Measurements from ENCODE around the gene FABP1.

FABP1 gene

DNA sequence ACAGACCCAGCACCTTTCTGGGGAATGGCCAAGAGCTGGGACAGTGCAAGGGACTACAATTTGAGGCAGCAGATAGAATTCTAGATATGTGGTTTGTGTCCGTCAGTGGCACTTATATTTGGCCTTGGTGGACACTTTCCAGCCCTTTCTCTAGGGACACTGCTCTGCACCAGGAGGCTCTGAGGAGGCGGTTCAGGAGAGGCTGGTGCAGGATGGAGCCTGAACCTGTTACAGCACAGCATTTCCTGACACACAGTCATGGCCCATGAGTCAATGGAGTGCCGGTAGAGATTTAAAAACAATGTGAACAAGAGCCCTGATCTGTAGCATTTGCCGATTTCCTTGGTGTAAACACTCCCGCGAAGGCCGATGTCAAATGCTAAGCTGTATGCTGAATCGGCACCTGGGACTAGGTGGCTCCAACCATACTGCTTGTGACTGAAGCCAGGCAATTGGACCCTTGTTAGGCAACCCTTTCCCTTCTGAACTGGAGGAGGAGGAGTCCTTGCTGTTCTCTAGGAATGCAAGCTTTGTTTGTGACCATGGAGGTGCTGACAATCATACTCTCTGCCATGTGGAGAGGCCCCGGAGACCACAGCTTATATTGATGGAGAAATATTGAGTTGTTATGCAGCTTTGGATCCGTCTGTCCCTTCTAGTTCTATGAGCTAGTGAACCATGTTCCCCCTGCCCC lies 11.9 kb downstream of the FABP1 start:
- no peak for DNase-seq (ENCODE audit: low read depth)

DNA sequence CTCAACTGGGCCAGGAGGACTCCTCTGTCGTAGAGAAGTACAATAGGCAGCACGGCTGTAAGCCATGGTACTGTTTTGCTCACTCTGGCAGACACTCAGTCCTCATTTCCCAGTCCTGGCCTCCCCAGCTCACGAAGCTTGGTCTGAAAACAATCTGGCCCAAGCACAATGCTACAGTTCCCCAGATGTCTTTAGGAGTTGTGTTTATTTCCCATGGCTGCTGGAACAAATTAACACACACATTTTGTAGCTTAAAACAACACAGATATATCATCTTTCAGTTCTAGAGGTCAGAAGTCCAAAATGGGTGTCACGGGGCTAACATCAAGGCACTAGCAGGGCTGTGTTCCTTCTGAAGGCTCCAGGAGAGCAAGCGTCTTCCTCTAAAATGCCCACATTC lies 13.0 kb downstream of the FABP1 start:
- DNase-seq (ENCODE audit: low read depth): no peak

DNA sequence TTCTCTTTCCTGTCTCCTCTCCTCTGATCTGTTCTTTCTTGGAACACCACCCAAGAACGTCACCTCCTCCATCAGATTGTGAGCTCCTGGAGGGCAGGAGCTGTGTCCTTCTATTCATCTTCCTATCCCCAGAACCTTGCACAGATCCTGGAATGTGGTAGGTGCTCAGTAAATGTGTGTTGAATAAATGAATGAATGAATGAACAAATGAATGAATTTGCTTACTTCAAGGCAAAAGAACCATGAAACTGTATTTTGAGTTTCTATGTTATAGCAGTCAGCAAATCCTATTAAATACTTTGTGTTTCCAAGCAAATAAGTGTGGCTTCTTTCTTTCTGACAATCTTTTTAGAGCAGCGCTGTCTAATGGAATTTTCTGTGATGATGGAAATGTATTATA lies 14.8 kb downstream of the FABP1 start:
- no peak for DNase-seq (ENCODE audit: low read depth)

DNA sequence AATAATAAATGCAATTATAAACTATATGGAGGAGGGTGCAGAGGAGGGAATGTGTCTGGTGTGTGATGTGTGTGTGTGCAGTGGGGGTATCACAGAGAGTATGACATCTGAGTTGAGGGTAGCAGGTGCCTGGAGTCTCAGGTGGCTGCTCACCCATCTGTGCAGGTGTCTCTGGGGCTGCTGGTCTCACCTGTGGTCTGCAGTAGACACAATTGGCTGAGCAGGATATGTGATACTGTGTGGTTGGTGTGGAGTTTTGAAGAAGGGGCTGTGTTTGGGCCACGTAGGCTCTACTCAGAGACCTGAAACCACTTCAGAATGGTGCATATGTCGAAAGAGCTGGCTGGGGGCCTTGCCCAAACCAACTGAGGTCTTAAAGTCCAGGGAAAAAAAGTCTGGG lies 17.0 kb downstream of the FABP1 start:
- no peak for DNase-seq (ENCODE audit: low read depth)

DNA sequence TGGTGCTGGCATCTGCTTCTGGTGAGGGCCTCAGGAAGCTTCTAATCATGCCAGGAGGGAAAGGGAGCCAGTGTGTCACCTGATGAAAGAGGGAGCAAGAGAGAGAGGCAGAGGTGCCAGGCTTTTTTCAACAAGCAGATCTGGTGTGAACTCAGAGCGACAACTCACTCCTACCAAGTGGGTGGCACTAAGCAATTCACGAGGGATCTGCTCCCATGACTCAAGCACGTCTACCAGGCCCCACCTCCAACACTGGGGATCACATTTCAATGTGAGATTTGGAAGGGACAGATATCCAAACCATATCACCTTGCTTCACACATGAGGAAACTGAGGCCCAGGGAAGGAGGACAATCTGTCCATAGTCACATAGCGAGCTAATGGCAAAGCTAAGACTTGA lies 19.1 kb downstream of the FABP1 start:
- DNase-seq (ENCODE audit: low read depth): no peak

DNA sequence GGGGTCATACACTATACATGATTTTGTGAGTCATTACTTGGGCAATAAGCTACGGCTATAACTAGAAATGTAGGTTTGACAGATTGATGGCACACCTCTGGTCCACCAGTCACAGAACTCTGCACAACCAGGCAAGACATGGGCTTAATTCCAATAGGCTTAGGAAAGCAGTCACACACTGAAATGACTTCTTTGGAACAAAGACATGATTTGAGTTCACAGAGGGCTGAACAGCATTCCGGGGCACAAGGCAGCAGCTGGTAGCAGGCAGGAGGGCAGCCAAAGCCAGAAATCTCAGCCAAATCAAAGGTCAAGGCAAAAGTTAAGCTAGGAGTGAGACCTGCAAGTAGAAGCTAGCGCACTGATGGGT lies 27.4 kb downstream of the FABP1 start:
- DNase-seq (ENCODE audit: low read depth): no peak

DNA sequence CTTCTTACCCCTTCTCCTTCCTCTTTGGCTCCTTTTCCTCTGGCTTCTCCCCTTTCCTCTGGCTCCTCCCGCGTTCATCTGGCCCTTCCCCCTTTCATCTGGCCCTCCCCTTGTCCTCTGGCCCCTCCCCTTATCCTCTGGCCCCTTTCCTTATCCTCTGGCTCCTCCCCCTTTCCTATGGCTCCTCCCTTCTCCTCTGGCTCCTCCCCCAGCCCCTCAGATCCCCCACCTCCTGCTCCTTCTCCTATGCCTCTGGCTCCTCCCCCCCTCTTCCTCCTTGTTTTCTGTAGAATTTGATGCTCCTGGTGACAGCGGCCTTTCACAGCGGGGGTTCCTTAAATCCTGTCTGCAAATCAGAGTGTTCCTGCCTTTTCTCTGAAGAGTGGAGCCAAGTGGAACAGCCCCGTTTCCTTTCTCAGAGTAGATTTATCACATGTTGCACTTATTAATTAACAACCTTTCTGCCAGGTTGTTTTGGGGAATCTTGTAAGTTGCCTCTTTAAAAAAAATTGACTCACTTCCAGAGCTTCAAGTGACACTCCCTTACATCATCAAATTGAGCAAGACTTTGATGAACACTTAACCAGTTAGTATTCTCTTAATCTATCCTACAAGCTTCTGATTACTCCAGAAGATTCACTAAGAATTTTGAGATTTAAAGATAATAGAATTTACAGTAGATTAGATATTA lies 27.9 kb downstream of the FABP1 start:
- DNase-seq (ENCODE audit: low read depth): no peak

DNA sequence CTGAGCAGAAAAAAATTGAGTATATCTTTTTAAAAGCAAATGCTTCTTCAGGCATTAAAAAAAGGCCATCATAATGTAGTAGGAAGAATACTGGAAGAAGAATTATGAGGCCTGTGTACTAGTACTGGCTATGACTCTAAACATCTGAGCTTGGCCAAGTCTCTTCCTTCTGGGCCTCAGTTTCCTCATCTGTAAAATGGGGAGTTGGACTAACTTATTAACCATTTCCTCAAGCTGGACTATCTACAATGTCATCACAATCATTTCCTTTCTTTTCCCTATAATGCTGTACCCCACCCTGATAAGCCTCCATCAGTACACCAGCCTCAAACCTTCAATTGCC lies 29.3 kb downstream of the FABP1 start:
- DNase-seq (ENCODE audit: low read depth): no peak

DNA sequence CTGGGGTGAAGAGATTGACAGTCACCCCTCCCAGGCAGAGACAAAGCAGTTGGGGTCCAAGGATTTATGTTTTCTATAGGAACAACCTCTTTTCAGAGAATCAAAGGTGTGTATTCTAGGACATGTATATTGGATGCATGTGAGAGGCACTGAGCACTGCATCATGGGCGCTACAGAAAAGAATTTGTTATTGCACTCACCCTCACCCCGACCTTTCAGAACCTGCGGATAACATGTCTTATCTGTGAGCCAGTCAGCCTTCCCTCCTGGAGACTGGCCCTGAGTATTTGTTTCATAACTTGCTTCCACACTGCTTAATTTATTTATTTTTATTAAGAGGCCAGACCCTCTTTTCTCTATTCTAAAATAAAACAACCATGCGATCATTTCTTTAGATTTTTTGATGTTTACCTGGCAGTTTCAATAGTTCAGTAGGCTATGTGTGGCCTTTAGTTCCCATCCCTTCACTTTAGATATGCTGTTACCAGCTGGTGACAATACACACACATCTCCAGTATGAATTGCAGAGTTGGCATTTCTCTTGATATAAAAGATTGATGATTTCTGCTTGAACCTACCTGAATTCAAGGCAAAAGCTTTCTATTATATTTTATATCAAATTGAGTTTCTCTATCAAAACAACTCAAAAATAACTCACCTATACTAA lies 29.8 kb downstream of the FABP1 start:
- DNase-seq (ENCODE audit: low read depth): no peak

DNA sequence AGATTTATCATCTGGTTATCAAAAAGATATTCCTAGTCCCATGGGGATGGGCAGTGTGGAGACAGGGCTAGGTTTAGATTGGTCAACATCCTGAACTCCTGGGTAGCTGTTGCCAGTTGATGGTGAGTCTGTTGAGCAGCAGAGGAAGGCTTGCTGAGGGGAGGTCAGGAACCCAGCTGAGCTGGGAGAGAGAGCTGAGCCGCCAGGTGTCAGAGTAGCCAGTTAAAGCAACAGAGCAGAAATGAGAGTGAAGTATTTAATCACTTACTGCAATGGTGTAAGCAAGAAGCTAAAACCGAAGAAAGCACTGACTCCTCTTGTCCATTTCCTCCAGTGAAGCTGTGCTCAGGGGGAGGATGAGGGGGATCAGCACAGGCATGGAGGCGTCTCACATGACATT lies 30.7 kb downstream of the FABP1 start:
- no peak for DNase-seq (ENCODE audit: low read depth)

DNA sequence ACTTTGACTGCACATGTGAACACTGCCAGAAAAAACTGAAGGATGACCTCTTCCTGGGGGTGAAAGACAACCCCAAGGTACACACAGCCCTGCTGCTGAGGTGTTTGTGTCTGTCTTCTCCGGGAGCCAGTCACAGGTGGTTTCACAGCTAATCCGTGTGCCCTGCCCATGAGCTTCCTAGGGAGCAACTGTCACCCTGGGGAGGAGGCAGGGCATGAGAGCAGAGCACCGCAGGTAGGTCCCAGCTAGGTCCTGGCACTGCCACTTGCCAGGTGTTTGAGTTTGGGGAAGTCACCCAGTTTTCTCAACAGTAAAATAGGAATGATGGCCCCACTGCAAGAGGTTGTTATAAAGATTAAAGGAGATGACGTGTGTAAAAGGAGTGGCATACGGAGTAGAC lies 31.2 kb downstream of the FABP1 start:
- DNase-seq (ENCODE audit: low read depth): no peak

DNA sequence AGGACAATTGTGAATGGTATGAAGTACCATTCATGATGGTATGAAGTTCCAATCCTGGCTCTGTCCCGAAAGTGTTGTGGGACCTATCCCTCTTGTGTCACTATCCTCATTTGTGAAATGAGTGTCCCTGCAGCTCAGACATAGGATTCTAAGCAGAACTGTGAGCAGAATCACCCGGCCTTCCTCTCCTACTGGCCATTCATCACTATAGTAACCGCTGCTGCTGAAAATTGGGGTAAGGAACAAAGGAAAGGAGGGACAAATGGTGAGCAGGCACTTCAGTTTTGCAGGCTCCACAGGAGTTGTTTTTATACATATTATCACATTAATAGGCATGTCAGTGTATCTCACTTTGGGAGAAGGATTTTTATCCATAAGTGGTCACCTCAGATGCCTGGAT lies 32.8 kb downstream of the FABP1 start:
- DNase-seq (ENCODE audit: low read depth): no peak

DNA sequence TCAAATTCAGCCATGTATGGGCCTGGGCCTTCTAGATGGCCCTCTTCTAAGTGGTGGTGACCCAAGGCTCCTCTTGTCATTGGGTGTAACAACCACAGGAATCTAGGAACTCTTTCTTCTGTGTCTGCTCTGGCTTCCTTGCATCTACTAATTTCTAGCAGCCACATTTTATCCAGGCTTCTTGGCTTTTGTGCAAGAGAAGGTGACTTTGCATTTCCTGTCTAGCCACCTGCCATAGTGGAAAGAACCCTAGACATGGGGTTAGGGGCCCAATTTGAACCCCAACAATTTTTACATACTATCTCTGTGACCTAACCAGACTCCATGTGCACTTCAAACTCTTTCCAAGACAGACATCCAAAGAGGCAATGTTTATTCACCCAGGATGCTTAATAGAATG lies 35.1 kb downstream of the FABP1 start:
- DNase-seq (ENCODE audit: low read depth): no peak

DNA sequence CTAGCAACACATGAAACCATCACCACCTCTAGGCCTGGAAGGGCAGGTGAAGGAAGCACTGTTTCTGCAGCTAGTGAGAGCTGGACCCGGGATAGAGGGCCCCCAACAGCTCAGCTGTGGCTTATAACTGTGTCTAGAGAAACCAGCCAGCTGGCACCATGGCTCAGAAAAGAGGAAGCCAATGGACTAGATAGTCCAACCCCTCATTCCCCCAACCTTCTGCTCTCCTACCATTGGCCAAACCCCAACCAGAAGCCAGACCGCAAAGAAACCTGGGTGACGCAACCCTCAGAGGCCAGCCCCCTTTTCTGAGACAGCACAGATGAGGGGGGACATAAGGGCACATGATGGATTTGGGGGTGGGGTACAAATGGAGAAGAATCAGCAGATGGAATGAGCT lies 35.9 kb downstream of the FABP1 start:
- no peak for DNase-seq (ENCODE audit: low read depth)

DNA sequence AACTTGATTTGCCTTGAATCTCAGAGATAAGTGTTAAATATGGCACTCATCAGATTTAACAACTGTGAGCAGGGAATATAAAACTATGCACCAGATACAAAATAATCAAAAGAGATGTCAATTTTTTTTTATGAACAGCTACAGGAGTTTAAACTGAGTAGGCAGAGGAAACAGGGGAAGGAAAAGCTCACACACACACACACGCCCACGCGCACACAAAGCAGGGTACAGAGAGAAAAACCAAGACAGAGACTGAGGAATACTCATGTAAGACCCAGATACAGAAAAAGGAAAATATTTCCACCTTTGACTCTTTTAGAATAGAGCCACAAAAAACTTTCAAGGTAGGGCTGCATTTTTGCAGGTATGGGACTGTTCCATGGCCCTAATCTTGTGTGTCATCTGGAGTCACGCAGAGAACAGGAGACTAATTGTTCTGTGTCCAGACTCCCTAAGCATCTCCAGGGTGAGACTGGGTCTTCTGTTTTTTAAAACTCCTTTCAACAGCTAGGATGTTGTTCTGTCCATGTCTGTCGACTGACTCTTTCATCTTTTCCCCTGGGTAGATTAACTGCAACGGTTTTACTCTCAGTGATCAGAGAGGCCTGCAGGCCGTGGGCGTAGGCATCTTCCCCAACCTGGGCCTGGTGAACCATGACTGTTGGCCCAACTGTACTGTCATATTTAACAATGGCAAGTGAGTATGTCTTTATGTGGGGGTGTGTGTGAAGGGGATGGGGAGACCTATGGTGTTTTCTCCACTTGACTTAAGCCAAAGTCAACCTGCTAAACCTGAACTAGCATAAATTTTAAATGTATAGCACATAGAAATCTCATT lies 37.2 kb downstream of the FABP1 start:
- DNase-seq (ENCODE audit: low read depth): no peak

DNA sequence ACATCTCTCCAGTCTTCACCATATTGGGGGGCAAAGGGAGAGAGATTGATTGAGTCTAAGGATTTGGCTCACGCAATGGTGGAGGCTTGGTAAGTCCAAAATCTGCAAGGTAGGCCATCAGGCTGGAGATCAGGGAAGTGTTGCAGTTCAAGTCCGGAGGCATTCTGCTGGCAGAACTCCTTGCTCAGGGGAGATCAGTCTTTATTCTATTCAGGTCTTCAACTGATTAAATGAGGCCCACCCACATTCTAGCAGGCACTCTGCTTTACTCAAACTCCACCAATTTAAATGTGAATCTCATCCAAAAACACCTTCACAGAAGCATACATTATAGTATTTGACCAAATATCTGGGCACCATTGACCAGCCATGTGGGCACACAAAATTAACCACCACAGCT lies 38.9 kb downstream of the FABP1 start:
- DNase-seq (ENCODE audit: low read depth): no peak

DNA sequence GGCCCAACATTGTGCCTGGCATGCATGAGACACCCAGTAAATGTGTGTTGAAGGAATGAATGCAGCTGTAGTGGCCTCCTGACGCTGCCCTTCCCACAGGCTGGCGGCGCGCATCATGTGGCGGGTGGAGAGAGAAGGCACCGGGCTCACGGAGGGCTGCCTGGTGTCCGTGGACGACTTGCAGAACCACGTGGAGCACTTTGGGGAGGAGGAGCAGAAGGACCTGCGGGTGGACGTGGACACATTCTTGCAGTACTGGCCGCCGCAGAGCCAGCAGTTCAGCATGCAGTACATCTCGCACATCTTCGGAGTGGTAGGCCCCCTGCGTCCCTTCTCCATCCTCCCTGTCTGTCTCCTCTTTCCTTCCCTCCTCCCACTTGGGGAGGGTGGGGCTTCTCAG lies 40.1 kb downstream of the FABP1 start:
- no peak for DNase-seq (ENCODE audit: low read depth)

DNA sequence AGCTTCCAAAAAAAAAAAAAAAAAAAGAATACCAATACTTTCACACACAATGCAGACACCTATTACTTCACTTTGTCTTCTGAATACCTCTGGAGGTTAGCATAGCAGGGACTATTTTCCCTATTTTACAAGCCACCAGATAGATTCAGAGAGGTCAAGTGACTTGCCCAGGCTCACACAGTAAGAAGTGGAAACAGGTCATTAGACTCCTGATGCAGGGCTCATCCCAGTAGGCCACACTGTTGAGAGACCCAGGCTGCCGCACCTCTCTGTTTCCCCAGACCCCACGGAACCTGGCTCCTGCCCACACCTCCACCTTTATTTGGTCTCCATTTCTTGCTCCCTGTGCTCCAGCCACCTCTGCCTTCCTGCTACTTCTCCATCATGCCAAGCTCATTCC lies 40.8 kb downstream of the FABP1 start:
- no peak for DNase-seq (ENCODE audit: low read depth)

DNA sequence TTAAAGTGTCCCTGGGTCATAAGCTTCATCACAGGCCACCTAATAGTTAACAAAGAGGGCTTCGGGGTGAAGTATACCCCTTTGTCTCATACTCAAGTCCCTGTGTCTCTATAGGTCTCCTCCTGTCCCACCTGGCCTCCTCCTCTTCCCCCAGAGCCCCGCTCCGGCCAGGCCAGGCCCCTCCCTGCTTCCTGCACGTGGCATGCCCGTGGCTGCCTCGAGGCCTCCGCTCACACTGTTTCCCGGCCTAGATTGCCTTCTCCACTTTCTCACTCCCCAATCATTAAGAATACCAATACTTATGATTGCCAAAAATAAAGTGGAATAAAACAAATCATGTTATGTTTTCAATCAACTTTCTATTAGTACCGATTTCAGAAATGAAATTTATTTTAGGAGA lies 41.5 kb downstream of the FABP1 start:
- DNase-seq (ENCODE audit: low read depth): no peak

DNA sequence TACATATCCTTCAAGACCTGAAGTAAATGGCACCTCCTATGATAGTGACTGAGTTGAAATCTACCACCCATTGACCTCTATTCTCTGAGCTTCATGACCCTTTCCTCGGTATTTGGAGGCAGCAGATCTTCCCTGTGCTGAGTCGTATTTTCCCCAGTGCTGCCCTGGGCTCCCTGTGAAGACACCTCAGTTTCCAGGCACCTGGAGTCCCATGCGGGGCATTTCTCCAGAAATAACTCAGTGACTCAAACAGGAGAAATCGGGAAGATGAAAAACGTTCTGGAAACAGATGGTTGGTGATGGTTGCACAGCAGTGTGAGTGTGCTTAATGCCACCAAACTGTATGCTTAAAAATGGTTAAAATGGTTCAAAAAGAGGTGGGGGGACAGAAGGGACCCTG lies 42.3 kb downstream of the FABP1 start:
- DNase-seq (ENCODE audit: low read depth): no peak

DNA sequence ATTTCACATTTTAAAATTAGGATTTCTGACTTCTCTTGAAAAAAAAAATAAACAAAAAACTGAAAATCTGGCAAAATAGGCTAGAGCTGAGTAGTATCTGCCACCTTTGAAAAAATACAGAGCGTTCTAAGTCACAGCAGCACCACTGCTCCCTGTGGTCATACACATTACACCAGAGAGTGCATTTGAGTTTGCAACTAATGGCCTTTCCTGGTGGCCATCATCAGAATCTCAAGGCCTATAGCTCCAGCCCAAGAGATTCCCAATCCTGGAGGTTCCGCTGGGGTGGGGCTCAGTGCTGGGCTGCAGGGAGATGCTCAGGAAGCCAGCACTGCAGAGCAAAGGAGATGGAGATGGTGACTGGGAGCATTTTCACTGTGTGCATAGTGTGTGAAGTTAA lies 42.8 kb downstream of the FABP1 start:
- no peak for DNase-seq (ENCODE audit: low read depth)

DNA sequence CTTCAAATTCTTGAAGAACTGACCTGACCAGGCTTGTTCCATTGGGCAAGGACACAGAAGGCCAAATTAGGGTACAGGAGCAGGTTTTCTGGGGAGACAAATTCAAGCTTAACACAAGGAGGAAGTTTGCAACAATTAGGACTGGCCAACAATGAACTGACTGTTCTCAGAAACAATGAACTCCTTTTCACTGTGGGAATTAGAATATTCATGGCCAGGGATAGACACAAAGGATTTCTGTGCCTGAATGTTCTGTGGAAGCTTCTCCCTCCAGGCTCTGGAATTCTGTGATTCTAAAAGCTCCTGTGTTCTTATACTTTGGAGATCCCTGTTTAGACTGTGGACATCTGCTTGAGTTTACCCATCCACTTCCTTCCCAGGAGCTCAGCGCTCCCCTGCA lies 45.1 kb downstream of the FABP1 start:
- DNase-seq (ENCODE audit: low read depth): no peak
